Measurements from ENCODE around the gene GLRA3.

- TF ChIP-seq CTCF (IDR thresholded peaks at IDR 0.05; ENCODE audit: extremely low read depth in 1 of 2, insufficient read depth in 1 of 2, low read depth in 1 of 2, low read length in 2 of 2) = no peak
- TF ChIP-seq POLR2A (IDR thresholded peaks at IDR 0.05; ENCODE audit: low read depth, low read length) = no peak
- no peak for TF ChIP-seq POLR2AphosphoS5 (IDR thresholded peaks at IDR 0.05; ENCODE audit: insufficient read depth, low read depth, low read length)
Measured at GRCh38 chr4:174611792-174612191, 217.3 kb downstream of the GLRA3 start.
